ENCODE measurements around the gene DCAF5. TPM values are rescaled to one million over a fixed set of nuclear protein-coding genes. Genes with fewer than 3 reads are reported as not detected.
A peak's percentile ranks its signal among the peaks of the same experiment; 100 is the strongest.
"Not testable (repeated sequence)": the region's sequence is repeated elsewhere in the genome, so short reads cannot be mapped to it uniquely, and the experiment has no call there.

The DCAF5 gene
- total RNA-seq, 4 donors from 2014 or later: 37.4 to 67.1 (median 46.4) TPM

DNA sequence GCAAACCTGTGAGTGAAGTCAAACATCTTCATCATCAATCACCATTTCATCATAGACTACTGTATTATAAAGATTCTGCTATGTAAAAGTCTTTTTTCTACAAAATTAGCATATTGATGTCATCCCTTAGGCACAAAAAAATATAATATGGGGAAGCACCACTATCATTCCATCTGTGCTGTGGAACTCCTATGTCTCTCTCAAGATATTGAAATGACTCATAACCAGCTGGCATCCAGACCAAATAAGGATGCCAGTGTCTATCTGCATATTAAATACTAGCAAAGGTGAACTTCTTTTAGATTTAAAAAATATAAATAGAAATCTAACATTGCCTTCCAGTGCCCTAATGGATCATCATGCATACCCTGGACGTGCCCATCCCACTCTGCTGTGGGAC, 17.9 kb upstream of the DCAF5 start:
- H3K27me3 ChIP-seq: no peaks in the 10 kb centered on the region
- no peak for DNase-seq (ENCODE audit: extremely low spot score)
- no peak overlapping the region for H3K4me3 ChIP-seq
- intact Hi-C loops (cut with DNase I): no loop called here
- no peak overlapping the region for H3K27ac ChIP-seq (replicated peaks in 1 of 4)
- no peaks in the 10 kb centered on the region for H3K9me3 ChIP-seq
- TF ChIP-seq POLR2AphosphoS5 (IDR thresholded peaks at IDR 0.05): no peak
- no peak for TF ChIP-seq POLR2A (IDR thresholded peaks at IDR 0.05; ENCODE audit: low read depth)
- TF ChIP-seq EP300 (IDR thresholded peaks at IDR 0.05): no peak
- TF ChIP-seq, protein P1, sequence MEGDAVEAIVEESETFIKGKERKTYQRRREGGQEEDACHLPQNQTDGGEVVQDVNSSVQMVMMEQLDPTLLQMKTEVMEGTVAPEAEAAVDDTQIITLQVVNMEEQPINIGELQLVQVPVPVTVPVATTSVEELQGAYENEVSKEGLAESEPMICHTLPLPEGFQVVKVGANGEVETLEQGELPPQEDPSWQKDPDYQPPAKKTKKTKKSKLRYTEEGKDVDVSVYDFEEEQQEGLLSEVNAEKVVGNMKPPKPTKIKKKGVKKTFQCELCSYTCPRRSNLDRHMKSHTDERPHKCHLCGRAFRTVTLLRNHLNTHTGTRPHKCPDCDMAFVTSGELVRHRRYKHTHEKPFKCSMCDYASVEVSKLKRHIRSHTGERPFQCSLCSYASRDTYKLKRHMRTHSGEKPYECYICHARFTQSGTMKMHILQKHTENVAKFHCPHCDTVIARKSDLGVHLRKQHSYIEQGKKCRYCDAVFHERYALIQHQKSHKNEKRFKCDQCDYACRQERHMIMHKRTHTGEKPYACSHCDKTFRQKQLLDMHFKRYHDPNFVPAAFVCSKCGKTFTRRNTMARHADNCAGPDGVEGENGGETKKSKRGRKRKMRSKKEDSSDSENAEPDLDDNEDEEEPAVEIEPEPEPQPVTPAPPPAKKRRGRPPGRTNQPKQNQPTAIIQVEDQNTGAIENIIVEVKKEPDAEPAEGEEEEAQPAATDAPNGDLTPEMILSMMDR (IDR thresholded peaks at IDR 0.05): no peak
- no peaks in the 10 kb centered on the region for H3K36me3 ChIP-seq
- WGBS: 90% methylated on average over 1 of the region's 1 CpG
- no peaks in the 10 kb centered on the region for H3K4me1 ChIP-seq

GRCh38 chr14:69165787-69166186, 12.9 kb upstream of the DCAF5 start:
- H3K27me3 ChIP-seq; H3K4me1 ChIP-seq; H3K9me3 ChIP-seq; DNase-seq (ENCODE audit: extremely low spot score); H3K27ac ChIP-seq (replicated peaks in 1 of 4); intact Hi-C loops (cut with DNase I); H3K4me3 ChIP-seq; H3K36me3 ChIP-seq: not testable (repeated sequence)
- WGBS: 79% methylated on average over 2 of the region's 2 CpGs

- no peaks in the 10 kb centered on the region for H3K9me3 ChIP-seq
- WGBS: 80% methylated on average over 1 of the region's 1 CpG
- no peak for DNase-seq (ENCODE audit: extremely low spot score)
- H3K4me1 ChIP-seq: no peaks in the 10 kb centered on the region
- no peak overlapping the region for H3K27ac ChIP-seq (replicated peaks in 1 of 4)
- TF ChIP-seq, protein P1 (IDR thresholded peaks at IDR 0.05): no peak
- TF ChIP-seq POLR2AphosphoS5 (IDR thresholded peaks at IDR 0.05) (no peak), POLR2A (IDR thresholded peaks at IDR 0.05; ENCODE audit: low read depth) (no peak), EP300 (IDR thresholded peaks at IDR 0.05) (no peak)
- no peak overlapping the region for H3K4me3 ChIP-seq
- no peaks in the 10 kb centered on the region for H3K36me3 ChIP-seq
- no peaks in the 10 kb centered on the region for H3K27me3 ChIP-seq
- intact Hi-C loops (cut with DNase I): no loop called here
These were observed 8.7 kb upstream of the DCAF5 start for GRCh38 chr14:69161590-69161989.

- no peak overlapping the region for H3K4me3 ChIP-seq
- H3K27ac ChIP-seq (replicated peaks in 1 of 4): no peak overlapping the region
- intact Hi-C loops (cut with DNase I): loop anchor here (5.0 kb wide), 1 partner anchor 36 kb away; the partner anchor contains the start of gene EXD2
- H3K4me1 ChIP-seq: peaks cover 0 to 12% (median 9%) of the 10 kb centered on the region in 4 donors
- no peak for DNase-seq (ENCODE audit: extremely low spot score)
- no peaks in the 10 kb centered on the region for H3K27me3 ChIP-seq
- no peaks in the 10 kb centered on the region for H3K36me3 ChIP-seq
- no peaks in the 10 kb centered on the region for H3K9me3 ChIP-seq
- TF ChIP-seq, protein P1 (IDR thresholded peaks at IDR 0.05): no peak
- no peak for TF ChIP-seq POLR2A (IDR thresholded peaks at IDR 0.05; ENCODE audit: low read depth)
- TF ChIP-seq POLR2AphosphoS5 (IDR thresholded peaks at IDR 0.05): no peak
- TF ChIP-seq EP300 (IDR thresholded peaks at IDR 0.05): no peak
These were observed 3.3 kb upstream of the DCAF5 start for GRCh38 chr14:69156224-69156623.

DNA sequence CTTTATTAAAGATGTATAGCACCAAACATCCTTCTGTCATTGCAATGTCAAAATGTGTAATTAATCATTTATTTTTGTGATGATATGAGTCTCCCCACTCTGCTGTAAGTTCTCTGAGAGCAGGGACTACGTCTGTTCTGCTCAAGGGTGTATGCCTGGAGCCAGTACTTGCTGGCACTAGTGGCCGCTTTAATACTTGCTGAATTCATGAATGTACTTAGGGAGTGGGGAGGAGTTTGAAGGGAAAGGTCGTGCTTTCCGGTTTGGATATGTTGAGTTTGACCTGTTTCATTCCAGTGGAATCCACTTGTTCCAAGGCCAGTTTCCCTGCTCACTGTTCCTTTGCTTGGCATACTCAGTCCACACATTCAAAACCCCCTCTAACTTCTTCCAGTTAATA, 1.9 kb upstream of the DCAF5 start:
- DNase-seq (ENCODE audit: extremely low spot score): no peak
- Histone ChIP-seq H3K9me3 (no peaks in the 10 kb centered on the region), H3K36me3 (no peaks in the 10 kb centered on the region), H3K4me1 (peaks cover 13 to 27% (median 24%) of the 10 kb centered on the region in 4 donors), H3K27ac (replicated peaks in 1 of 4) (peak overlapping the region in 2 of 4 donors; percentile 10 to 97), H3K4me3 (no peak overlapping the region), H3K27me3 (no peaks in the 10 kb centered on the region)
- TF ChIP-seq POLR2A (IDR thresholded peaks at IDR 0.05; ENCODE audit: low read depth) (no peak), POLR2AphosphoS5 (IDR thresholded peaks at IDR 0.05) (peak in 1 of 2 donors; percentile 21), EP300 (IDR thresholded peaks at IDR 0.05) (no peak)
- intact Hi-C loops (cut with DNase I): loop anchor here (5.0 kb wide), 1 partner anchor 38 kb away; the partner anchor contains the start of gene EXD2
- 44% methylated on average over 4 of the region's 4 CpGs for WGBS

DNA sequence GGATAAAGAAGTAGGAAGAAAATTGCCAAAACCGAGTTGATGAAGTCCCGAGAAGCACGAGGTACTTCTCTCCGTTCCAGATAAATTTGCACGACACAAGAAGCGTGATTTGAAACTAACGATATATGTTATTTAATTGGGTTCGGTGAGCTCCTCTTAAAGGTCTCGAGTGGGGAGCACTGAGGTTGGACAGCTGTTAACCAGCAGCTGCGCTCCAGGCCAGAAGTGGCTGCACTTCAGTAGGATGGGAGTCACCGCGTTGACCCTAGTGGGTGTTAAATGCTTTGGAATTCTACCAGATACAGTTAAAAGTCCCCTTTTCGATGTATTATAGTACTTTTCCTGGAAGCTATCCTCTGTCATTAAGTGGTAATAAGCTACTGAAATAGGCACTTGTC, 953 bp upstream of the DCAF5 start:
- peaks cover 0 to 4% (median 1%) of the 10 kb centered on the region in 4 donors for H3K36me3 ChIP-seq
- H3K9me3 ChIP-seq: no peaks in the 10 kb centered on the region
- no peaks in the 10 kb centered on the region for H3K27me3 ChIP-seq
- DNase-seq (ENCODE audit: extremely low spot score): no peak
- 2% methylated on average over 13 of the region's 13 CpGs for whole genome bisulfite sequencing
- peak overlapping the region; percentile 97 to 100 (median 98) for H3K27ac ChIP-seq (replicated peaks in 1 of 4)
- H3K4me3 ChIP-seq: peak overlapping the region; percentile 83 to 98 (median 92)
- H3K4me1 ChIP-seq: peaks cover 16 to 35% (median 33%) of the 10 kb centered on the region in 4 donors
- intact Hi-C loops (cut with DNase I): no loop called here
- TF ChIP-seq, protein P1 (IDR thresholded peaks at IDR 0.05): peak in 1 of 3 experiments; percentile 6
- TF ChIP-seq EP300 (IDR thresholded peaks at IDR 0.05) (no peak), POLR2AphosphoS5 (IDR thresholded peaks at IDR 0.05) (peak in 1 of 2 donors; percentile 15), POLR2A (IDR thresholded peaks at IDR 0.05; ENCODE audit: low read depth) (no peak)

Measured in esophagus muscularis mucosa (tissue), 4 donors.